Fibroblast of villous mesenchyme (primary cell): Measurements from ENCODE around the gene MYL1. TPM values are rescaled to one million over a fixed set of nuclear protein-coding genes. Genes with fewer than 3 reads are reported as not detected.

Experiments used
- DNase-seq: peaks from one replicate; pipeline ENCODE4 v3.0.0-alpha.2; 2010; ENCODE audit warnings: low read depth
- H3K4me3 ChIP-seq: 2 replicates; pipeline ENCODE4 v1.5.1; 2011; ENCODE audit warnings: low read depth, mild to moderate bottlenecking, low read length
- CTCF ChIP-seq: IDR thresholded peaks from 2 replicates; pipeline ENCODE4 v1.5.1; 2012; ENCODE audit warnings: low read depth, mild to moderate bottlenecking, low read length; ENCODE audit not compliant: insufficient read depth
- small RNA-seq: library from RNA; depleted of rRNA; stranded (forward); fragments of <200 nt; gene quantifications from one replicate; pipeline ENCODE3, GENCODE V24; 2012
- total RNA-seq: library from RNA; depleted of rRNA; stranded (reverse); fragments of >200 nt; gene quantifications from 2 replicates; pipeline ENCODE4 v1.2.3, GENCODE V29; 2012

The MYL1 gene
- total RNA-seq, 1 donor = not detected

- H3K4me3 ChIP-seq = no peak overlapping the region
- no peak for TF ChIP-seq CTCF
- DNase-seq = no peak
These were observed 62.0 kb downstream of the MYL1 start for GRCh38 chr2:210252699-210253606.

- no peak for DNase-seq
- TF ChIP-seq CTCF = no peak
- H3K4me3 ChIP-seq = no peak overlapping the region
These were observed 64.4 kb downstream of the MYL1 start for GRCh38 chr2:210250622-210251021.

Small RNA genes within 50 kb of the gene (small RNA-seq; reads per million reads assigned to genes)
- not detected for gene RF00019

Other genes starting within 250 kb of the MYL1 start
- gene KANSL1L, start 143.8 kb downstream of the MYL1 start, total RNA-seq = 18.0 and 28.1 TPM in 2 replicates
- not detected in 2 replicates for gene ACADL, start 89.7 kb downstream of the MYL1 start, total RNA-seq
- gene LANCL1, start 161.6 kb upstream of the MYL1 start, total RNA-seq = 33.8 and 42.3 TPM in 2 replicates
- gene CPS1, start 241.4 kb upstream of the MYL1 start, total RNA-seq = 19.3 and 21.6 TPM in 2 replicates